DND-41 (cell line): ENCODE measurements around the gene PRRC2A.

Experiments used
- ATAC-seq: fragments of 200-7000 bp; cut with Tn5 transposase; 3 replicates; pipeline ENCODE4 v1.9.1; 2021; ENCODE audit warnings: low read depth; ENCODE audit not compliant: insufficient read depth
- DNase-seq: peaks from one replicate; pipeline ENCODE4 v3.0.0-alpha.2; 2020
- H2AFZ ChIP-seq: 2 replicates; pipeline ENCODE4 v1.6.0; 2012; ENCODE audit warnings: low read depth, low read length
- H3K27ac ChIP-seq: 2 replicates; pipeline ENCODE4 v1.5.1; 2012; ENCODE audit warnings: low read length, inconsistent platforms
- H3K27me3 ChIP-seq: fragments of 200-600 bp; sonication (generic); 2 replicates; pipeline ENCODE4 v1.6.0; 2012; ENCODE audit warnings: low read length, mild to moderate bottlenecking, inconsistent platforms; ENCODE audit not compliant: insufficient read depth, poor library complexity
- H3K36me3 ChIP-seq: 2 replicates; pipeline ENCODE4 v1.5.1; 2012; ENCODE audit warnings: low read length, inconsistent platforms; ENCODE audit not compliant: insufficient read depth
- H3K4me1 ChIP-seq: 2 replicates; pipeline ENCODE4 v1.5.1; 2012; ENCODE audit warnings: mild to moderate bottlenecking, low read length; ENCODE audit not compliant: insufficient read depth
- H3K4me2 ChIP-seq: 2 replicates; pipeline ENCODE4 v1.6.0; 2012; ENCODE audit warnings: mild to moderate bottlenecking, moderate library complexity, low read length, inconsistent platforms; ENCODE audit not compliant: insufficient read depth
- H3K4me3 ChIP-seq, 2 experiments: fragments of 200-600 bp in 1 of 2; shearing (Covaris generic) in 1 of 2; 2 replicates each; pipeline ENCODE4 v1.5.1; 2012 to 2016; ENCODE audit warnings: inconsistent platforms in 2 of 2, low read length in 2 of 2, mild to moderate bottlenecking in 2 of 2, low read depth in 1 of 2, moderate library complexity in 1 of 2
- H3K79me2 ChIP-seq: 2 replicates; pipeline ENCODE4 v1.6.0; 2012; ENCODE audit warnings: low read length, inconsistent platforms; ENCODE audit not compliant: insufficient read depth
- H3K9ac ChIP-seq: 2 replicates; pipeline ENCODE4 v1.6.0; 2012; ENCODE audit warnings: low read depth, mild to moderate bottlenecking, inconsistent platforms, low read length, moderate library complexity
- H3K9me3 ChIP-seq: 2 replicates; pipeline ENCODE4 v1.5.1; 2012; ENCODE audit warnings: low read length, moderate library complexity, mild to moderate bottlenecking, inconsistent platforms; ENCODE audit not compliant: insufficient read depth, severe bottlenecking
- H4K20me1 ChIP-seq: 2 replicates; pipeline ENCODE4 v1.6.0; 2012; ENCODE audit warnings: low read length; ENCODE audit not compliant: insufficient read depth
- EZH2 ChIP-seq: IDR thresholded peaks from 3 replicates; pipeline ENCODE4 v1.6.1; 2012; ENCODE audit warnings: borderline replicate concordance, low read depth, mild to moderate bottlenecking, moderate library complexity, low read length, inconsistent platforms; ENCODE audit not compliant: severe bottlenecking
- TF ChIP-seq, protein P1 (sequence below): IDR thresholded peaks from 2 replicates; pipeline ENCODE4 v1.5.1; 2012; ENCODE audit warnings: borderline replicate concordance, low read length, moderate library complexity, mild to moderate bottlenecking; ENCODE audit not compliant: poor library complexity, severe bottlenecking; ENCODE audit errors: extremely low read depth

The PRRC2A gene

GRCh38 chr6:31579119-31579505 lies 41.4 kb upstream of the PRRC2A start:
- H3K79me2 ChIP-seq: peaks cover 4% of the 10 kb centered on the region; the same call in 1 of the 2 replicates
- no peak overlapping the region for H3K27ac ChIP-seq
- H3K4me3 ChIP-seq: no peak overlapping the region
- no peak for ATAC-seq
- H3K4me2 ChIP-seq: no peak overlapping the region
- H2AFZ ChIP-seq: no peak overlapping the region
- H3K9me3 ChIP-seq: no peaks in the 10 kb centered on the region
- no peaks in the 10 kb centered on the region; the same call in 1 of the 2 replicates for H3K36me3 ChIP-seq
- H3K27me3 ChIP-seq: peaks cover 10% of the 10 kb centered on the region
- H3K9ac ChIP-seq: no peak overlapping the region
- TF ChIP-seq, protein P1, sequence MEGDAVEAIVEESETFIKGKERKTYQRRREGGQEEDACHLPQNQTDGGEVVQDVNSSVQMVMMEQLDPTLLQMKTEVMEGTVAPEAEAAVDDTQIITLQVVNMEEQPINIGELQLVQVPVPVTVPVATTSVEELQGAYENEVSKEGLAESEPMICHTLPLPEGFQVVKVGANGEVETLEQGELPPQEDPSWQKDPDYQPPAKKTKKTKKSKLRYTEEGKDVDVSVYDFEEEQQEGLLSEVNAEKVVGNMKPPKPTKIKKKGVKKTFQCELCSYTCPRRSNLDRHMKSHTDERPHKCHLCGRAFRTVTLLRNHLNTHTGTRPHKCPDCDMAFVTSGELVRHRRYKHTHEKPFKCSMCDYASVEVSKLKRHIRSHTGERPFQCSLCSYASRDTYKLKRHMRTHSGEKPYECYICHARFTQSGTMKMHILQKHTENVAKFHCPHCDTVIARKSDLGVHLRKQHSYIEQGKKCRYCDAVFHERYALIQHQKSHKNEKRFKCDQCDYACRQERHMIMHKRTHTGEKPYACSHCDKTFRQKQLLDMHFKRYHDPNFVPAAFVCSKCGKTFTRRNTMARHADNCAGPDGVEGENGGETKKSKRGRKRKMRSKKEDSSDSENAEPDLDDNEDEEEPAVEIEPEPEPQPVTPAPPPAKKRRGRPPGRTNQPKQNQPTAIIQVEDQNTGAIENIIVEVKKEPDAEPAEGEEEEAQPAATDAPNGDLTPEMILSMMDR: no peak
- DNase-seq: no peak
- H4K20me1 ChIP-seq: no peaks in the 10 kb centered on the region
- peaks cover 57% of the 10 kb centered on the region for H3K4me1 ChIP-seq

DNA sequence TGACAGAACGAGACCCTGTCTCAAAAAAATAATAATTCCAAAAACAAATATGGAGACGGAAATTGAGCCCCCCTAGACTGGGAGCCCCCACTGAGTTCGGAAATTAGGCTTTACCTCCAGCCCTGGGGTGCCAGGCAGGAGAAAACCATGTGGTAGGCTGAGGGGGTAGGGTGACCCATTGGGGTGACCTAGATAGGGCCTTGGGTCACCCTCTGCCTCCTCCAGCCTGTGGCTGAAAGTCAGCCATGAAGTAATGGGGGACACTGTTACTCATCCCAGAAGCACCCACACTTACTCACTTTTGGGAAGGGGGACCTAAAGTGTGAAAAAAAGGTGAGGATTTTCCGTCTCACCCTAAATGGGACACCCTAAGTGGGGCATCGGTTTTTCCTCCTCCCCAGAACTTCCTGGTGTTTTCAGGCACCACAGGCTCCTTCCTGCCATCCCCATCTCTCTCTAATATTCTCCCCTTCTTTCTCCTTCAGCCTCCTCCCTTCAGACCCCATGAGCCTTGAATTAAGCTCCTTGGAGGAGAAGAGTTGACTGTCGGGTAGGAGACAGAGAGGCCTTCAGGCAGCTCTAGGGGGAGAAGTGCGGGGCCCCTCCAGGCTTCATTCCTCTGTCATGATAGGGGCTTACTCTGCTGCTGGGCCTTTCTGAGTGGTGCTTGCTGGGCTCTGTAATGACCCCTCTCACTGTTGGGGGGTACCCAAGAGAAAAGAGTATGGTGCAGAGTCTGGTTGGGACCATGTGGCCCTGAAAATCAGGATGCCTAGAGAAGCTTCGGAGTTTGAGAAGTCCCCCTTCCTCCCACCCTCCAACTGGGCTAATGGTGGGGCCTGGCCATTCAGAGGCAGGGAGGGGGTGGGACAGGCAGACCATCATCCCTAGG lies 40.7 kb upstream of the PRRC2A start:
- Histone ChIP-seq H3K9ac (no peak overlapping the region), H3K4me1 (peaks cover 52% of the 10 kb centered on the region), H2AFZ (no peak overlapping the region), H3K9me3 (no peaks in the 10 kb centered on the region), H3K27me3 (peaks cover 10% of the 10 kb centered on the region), H3K4me2 (peak overlapping the region; percentile 99), H3K27ac (no peak overlapping the region), H4K20me1 (no peaks in the 10 kb centered on the region), H3K4me3 (no peak overlapping the region; a peak in 1 of 4 replicates), H3K79me2 (peaks cover 4% of the 10 kb centered on the region; the same call in 1 of the 2 replicates), H3K36me3 (no peaks in the 10 kb centered on the region; the same call in 1 of the 2 replicates)
- no peak for DNase-seq
- TF ChIP-seq, protein P1: no peak
- no peak for TF ChIP-seq EZH2
- no peak for ATAC-seq

DNA sequence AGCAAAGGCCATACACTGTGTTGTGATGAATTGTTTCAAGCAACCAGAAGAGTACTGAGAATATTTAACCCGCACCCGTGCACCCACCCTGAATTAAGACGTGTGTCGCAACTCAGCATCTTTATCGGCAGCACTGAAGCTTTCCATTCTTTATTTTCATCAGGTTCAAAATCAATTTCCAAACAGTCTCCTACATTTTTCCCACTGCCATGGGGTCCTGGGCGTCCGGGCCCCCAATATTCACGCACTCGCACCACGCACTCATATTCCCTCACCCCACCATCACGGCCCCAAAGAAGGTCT lies 40.1 kb upstream of the PRRC2A start:
- Histone ChIP-seq H3K4me3 (peak overlapping the region; percentile 78 to 95; a peak in 3 of 4 replicates), H3K36me3 (no peaks in the 10 kb centered on the region; the same call in 1 of the 2 replicates), H2AFZ (peak overlapping the region; percentile 100), H3K79me2 (peaks cover 4% of the 10 kb centered on the region; the same call in 1 of the 2 replicates), H4K20me1 (no peaks in the 10 kb centered on the region), H3K9ac (peak overlapping the region; percentile 91), H3K27ac (peak overlapping the region; percentile 53; the same call in 1 of the 2 replicates), H3K9me3 (no peaks in the 10 kb centered on the region), H3K4me1 (peaks cover 49% of the 10 kb centered on the region), H3K4me2 (peak overlapping the region; percentile 99), H3K27me3 (peaks cover 10% of the 10 kb centered on the region)
- TF ChIP-seq, protein P1: no peak
- no peak for ATAC-seq
- no peak for DNase-seq
